Activated CD8-positive, alpha-beta T cell treated with anti-CD3 and anti-CD28 coated beads for 36 hours (primary cell): ENCODE results near the gene IL10. TPM values are rescaled to one million over a fixed set of nuclear protein-coding genes. Genes with fewer than 3 reads are reported as not detected.

ENCODE experiments used
- ATAC-seq: fragments of 200-7000 bp; cut with Tn5 transposase; one replicate; pipeline ENCODE4 v1.10.0; 2021; ENCODE audit warnings: mild to moderate bottlenecking, moderate library complexity
- CTCF ChIA-PET: fragments of 350-600 bp; sonication (Branson Sonifier 250); formaldehyde crosslinking; loops from one replicate; lab custom pipeline; 2021; ENCODE audit warnings: antibody characterized with exemption; lab: Charles Lee
- POLR2A ChIA-PET: fragments of 350-600 bp; sonication (Branson Sonifier 250); formaldehyde crosslinking; loops from one replicate; lab custom pipeline; 2021; ENCODE audit warnings: antibody characterized with exemption; lab: Charles Lee
- DNase-seq: peaks from one replicate; pipeline ENCODE4 v3.0.0-alpha.2; 2020
- H3K27ac Mint-ChIP-seq: one replicate; pipeline ENCODE4 v1.8.0; 2021; ENCODE audit warnings: mild to moderate bottlenecking, mixed read lengths
- H3K27me3 Mint-ChIP-seq: one replicate; pipeline ENCODE4 v1.8.0; 2021; ENCODE audit warnings: mixed read lengths
- H3K36me3 Mint-ChIP-seq: one replicate; pipeline ENCODE4 v1.8.0; 2021; ENCODE audit warnings: low read depth, mixed read lengths
- H3K4me1 Mint-ChIP-seq: one replicate; pipeline ENCODE4 v1.8.0; 2021; ENCODE audit warnings: low read depth, mixed read lengths
- H3K4me3 Mint-ChIP-seq: one replicate; pipeline ENCODE4 v1.8.0; 2021; ENCODE audit warnings: mild to moderate bottlenecking, moderate library complexity, mixed read lengths
- H3K9me3 Mint-ChIP-seq: one replicate; pipeline ENCODE4 v1.8.0; 2021; ENCODE audit warnings: mixed read lengths
- intact Hi-C: fragments of 100-400 bp; cut with micrococcal nuclease; formaldehyde crosslinking; loops from one replicate; pipeline ENCODE4 v1.10.0; 2022
- total RNA-seq, 2 experiments: library from RNA; stranded (reverse); gene quantifications; one replicate each; pipeline ENCODE4 v1.2.3, GENCODE V29; 2021
- TF ChIP-seq, protein P1 (sequence below): fragments of 200-600 bp; IDR thresholded peaks from one replicate; pipeline ENCODE4 v1.8.0; 2022; ENCODE audit warnings: antibody characterized with exemption, mild to moderate bottlenecking

The IL10 gene
- total RNA-seq, 2 experiments from 2014 or later: 0.32 TPM; not detected in 1

DNA sequence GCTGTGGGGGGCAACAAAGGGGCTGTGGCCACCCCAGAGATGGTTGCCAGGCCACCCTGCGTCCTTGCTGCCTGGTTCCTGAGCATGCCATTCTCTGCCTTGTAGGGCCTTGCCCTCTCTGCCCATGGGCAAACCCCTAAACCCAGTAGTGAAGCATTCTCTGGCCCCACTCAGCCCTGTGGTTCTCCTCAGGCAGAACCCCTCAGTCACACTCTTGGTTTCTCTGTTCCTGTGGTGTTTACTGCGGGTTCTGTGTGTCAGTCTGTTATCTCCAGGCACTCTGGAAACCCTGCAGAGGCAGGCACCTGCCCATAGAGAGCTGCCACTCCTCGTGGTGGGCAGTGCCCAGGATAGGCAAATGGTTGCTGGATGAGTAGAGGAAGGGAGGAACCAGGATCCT lies 42.8 kb downstream of the IL10 start:
- ChIA-PET POLR2A (interaction anchor here (1.1 kb wide), 1 partner anchor 56 kb away, joined by 3 read pairs; no protein-coding TSS in a partner anchor), CTCF (interaction anchor here (1.0 to 17.0 kb wide), 6 partner anchors 65 to 203 kb away, joined by 4 to 628 read pairs (median 12); partner anchors contain the start of gene IL20)
- Mint-ChIP-seq H3K27me3 (no peaks in the 10 kb centered on the region), H3K36me3 (peaks cover 18% of the 10 kb centered on the region), H3K4me1 (peaks cover 43% of the 10 kb centered on the region), H3K4me3 (no peak overlapping the region), H3K9me3 (no peaks in the 10 kb centered on the region), H3K27ac (no peak overlapping the region)
- intact Hi-C loops: no loop called here
- TF ChIP-seq, protein P1, sequence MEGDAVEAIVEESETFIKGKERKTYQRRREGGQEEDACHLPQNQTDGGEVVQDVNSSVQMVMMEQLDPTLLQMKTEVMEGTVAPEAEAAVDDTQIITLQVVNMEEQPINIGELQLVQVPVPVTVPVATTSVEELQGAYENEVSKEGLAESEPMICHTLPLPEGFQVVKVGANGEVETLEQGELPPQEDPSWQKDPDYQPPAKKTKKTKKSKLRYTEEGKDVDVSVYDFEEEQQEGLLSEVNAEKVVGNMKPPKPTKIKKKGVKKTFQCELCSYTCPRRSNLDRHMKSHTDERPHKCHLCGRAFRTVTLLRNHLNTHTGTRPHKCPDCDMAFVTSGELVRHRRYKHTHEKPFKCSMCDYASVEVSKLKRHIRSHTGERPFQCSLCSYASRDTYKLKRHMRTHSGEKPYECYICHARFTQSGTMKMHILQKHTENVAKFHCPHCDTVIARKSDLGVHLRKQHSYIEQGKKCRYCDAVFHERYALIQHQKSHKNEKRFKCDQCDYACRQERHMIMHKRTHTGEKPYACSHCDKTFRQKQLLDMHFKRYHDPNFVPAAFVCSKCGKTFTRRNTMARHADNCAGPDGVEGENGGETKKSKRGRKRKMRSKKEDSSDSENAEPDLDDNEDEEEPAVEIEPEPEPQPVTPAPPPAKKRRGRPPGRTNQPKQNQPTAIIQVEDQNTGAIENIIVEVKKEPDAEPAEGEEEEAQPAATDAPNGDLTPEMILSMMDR: no peak
- DNase-seq (no peak), ATAC-seq (no peak)

- CTCF ChIA-PET: interaction anchor here (1.6 to 17.0 kb wide), 5 partner anchors 11 to 203 kb away, joined by 6 to 628 read pairs (median 17); partner anchors contain the start of gene IL20
- TF ChIP-seq, protein P1: no peak
- POLR2A ChIA-PET: no interaction called here
- Mint-ChIP-seq H3K4me1 (peaks cover 43% of the 10 kb centered on the region), H3K27ac (no peak overlapping the region), H3K9me3 (no peaks in the 10 kb centered on the region), H3K27me3 (no peaks in the 10 kb centered on the region), H3K36me3 (peaks cover 18% of the 10 kb centered on the region), H3K4me3 (no peak overlapping the region)
- DNase-seq: no peak
- intact Hi-C loops: no loop called here
- no peak for ATAC-seq
Measured at GRCh38 chr1:206729050-206729449, 43.2 kb downstream of the IL10 start.

GRCh38 chr1:206728697-206728987 lies 43.7 kb downstream of the IL10 start:
- DNase-seq (no peak), ATAC-seq (no peak)
- ChIA-PET POLR2A (no interaction called here), CTCF (interaction anchor here (2.1 to 17.0 kb wide), 6 partner anchors 11 to 251 kb away, joined by 5 to 628 read pairs (median 16); no protein-coding TSS in a partner anchor)
- Mint-ChIP-seq H3K36me3 (peaks cover 18% of the 10 kb centered on the region), H3K4me3 (no peak overlapping the region), H3K27ac (no peak overlapping the region), H3K9me3 (no peaks in the 10 kb centered on the region), H3K27me3 (no peaks in the 10 kb centered on the region), H3K4me1 (peaks cover 47% of the 10 kb centered on the region)
- TF ChIP-seq, protein P1: no peak
- intact Hi-C loops: no loop called here

DNA sequence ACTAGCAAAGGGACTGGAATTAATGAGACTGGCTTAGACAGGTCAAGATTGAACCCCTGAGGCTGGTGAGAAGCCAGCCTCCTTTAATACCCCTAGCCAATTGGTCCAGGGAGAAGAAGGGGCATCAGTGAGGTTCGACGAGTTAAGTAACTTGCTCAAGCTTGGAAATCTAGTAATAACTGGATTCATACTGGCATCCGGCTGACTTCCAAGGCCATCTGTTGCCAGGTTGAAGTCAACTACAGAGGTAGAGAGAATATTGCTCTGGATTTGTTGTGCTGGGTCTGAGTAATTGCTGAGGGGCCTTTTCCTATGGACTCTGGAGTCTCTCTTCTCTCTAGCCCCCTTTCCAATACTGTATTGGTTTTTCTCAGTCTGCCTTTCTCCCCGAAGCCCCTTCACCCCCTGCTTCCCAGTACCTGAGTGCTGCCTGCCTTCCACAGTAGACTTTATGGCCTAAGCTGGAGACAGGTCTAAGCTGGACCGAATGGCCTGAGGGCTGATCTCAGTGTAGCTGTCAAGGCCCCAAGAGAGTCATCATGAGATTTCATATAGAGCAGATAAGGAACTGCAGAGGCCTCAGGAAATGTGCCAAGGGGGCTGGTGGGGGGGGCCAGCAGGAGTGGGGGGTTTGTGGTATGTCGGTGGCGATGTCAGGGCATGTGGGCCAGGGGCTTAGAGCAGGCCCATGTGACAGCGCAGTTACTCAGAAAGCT lies 44.2 kb downstream of the IL10 start:
- H3K9me3 Mint-ChIP-seq: no peaks in the 10 kb centered on the region
- peaks cover 50% of the 10 kb centered on the region for H3K4me1 Mint-ChIP-seq
- peaks cover 17% of the 10 kb centered on the region for H3K36me3 Mint-ChIP-seq
- intact Hi-C loops: no loop called here
- TF ChIP-seq, protein P1: no peak
- H3K27ac Mint-ChIP-seq: no peak overlapping the region
- no peaks in the 10 kb centered on the region for H3K27me3 Mint-ChIP-seq
- ChIA-PET CTCF (interaction anchor here (1.4 to 17.0 kb wide), 15 partner anchors 12 to 264 kb away, joined by 3 to 628 read pairs (median 16); partner anchors contain the start of genes IL10 and IL19), POLR2A (interaction anchor here (1.3 kb wide), 1 partner anchor 77 kb away, joined by 4 read pairs; no protein-coding TSS in a partner anchor)
- no peak for ATAC-seq
- H3K4me3 Mint-ChIP-seq: no peak overlapping the region
- DNase-seq: no peak
